OCI-LY7 (cell line): ENCODE results near the gene PPM1H. TPM values are rescaled to one million over a fixed set of nuclear protein-coding genes. Genes with fewer than 3 reads are reported as not detected.
A peak's percentile ranks its signal among the peaks of the same experiment; 100 is the strongest.

ENCODE experiments used
- BruUV-seq: library from RNA; stranded (reverse); fragments of 400-500 nt; replicated peaks from 2 replicates; lab custom pipeline; 2021; lab: Mats Ljungman, UMichigan
- CTCF ChIA-PET: fragments of 300-600 bp; sonication (Branson Sonifier 250); formaldehyde crosslinking; loops from one replicate; lab custom pipeline; 2022; ENCODE audit warnings: antibody characterized with exemption; ENCODE audit not compliant: unreplicated experiment; lab: Charles Lee
- POLR2A ChIA-PET: fragments of 300-600 bp; sonication (Branson Sonifier 250); formaldehyde crosslinking; loops from one replicate; lab custom pipeline; 2022; ENCODE audit warnings: antibody characterized with exemption; lab: Charles Lee
- DNase-seq: peaks from one replicate; pipeline ENCODE4 v3.0.0-alpha.2; 2015; ENCODE audit warnings: low spot score
- H2AFZ ChIP-seq: fragments of 200-600 bp; sonication (generic), shearing (Covaris generic); 2 replicates; pipeline ENCODE4 v1.6.1; 2014; ENCODE audit warnings: mild to moderate bottlenecking, antibody characterized with exemption, low read length, moderate library complexity
- H3K27ac ChIP-seq: fragments of 200-600 bp; sonication (generic); 2 replicates; pipeline ENCODE4 v1.5.1; 2014; ENCODE audit warnings: mixed run types, low read depth, mild to moderate bottlenecking, moderate library complexity, low read length, inconsistent platforms; ENCODE audit not compliant: poor library complexity, severe bottlenecking
- H3K36me3 ChIP-seq: fragments of 200-600 bp; sonication (generic); 2 replicates; pipeline ENCODE4 v1.6.1; 2014; ENCODE audit warnings: mild to moderate bottlenecking, antibody characterized with exemption, low read length, moderate library complexity, mixed read lengths; ENCODE audit not compliant: insufficient read depth
- H3K4me1 ChIP-seq: fragments of 200-600 bp; sonication (generic); 2 replicates; pipeline ENCODE4 v1.5.1; 2014; ENCODE audit warnings: mild to moderate bottlenecking, low read length; ENCODE audit not compliant: insufficient read depth, poor library complexity, severe bottlenecking
- H3K4me2 ChIP-seq: fragments of 200-600 bp; sonication (generic); 2 replicates; pipeline ENCODE4 v1.6.1; 2014; ENCODE audit warnings: mild to moderate bottlenecking, low read length
- H3K4me3 ChIP-seq: fragments of 200-600 bp; sonication (generic); 2 replicates; pipeline ENCODE4 v1.5.1; 2014; ENCODE audit warnings: mild to moderate bottlenecking, low read depth, low read length; ENCODE audit not compliant: poor library complexity, severe bottlenecking
- H3K79me2 ChIP-seq: fragments of 200-600 bp; sonication (generic); 2 replicates; pipeline ENCODE4 v1.6.1; 2016; ENCODE audit warnings: low read depth, mild to moderate bottlenecking, low read length, moderate library complexity, mixed read lengths; ENCODE audit not compliant: insufficient read depth
- H3K9me2 ChIP-seq: fragments of 200-600 bp; sonication (generic); 2 replicates; pipeline ENCODE4 v1.6.1; 2016; ENCODE audit warnings: mild to moderate bottlenecking, low read length, mixed read lengths; ENCODE audit not compliant: insufficient read depth
- H3K9me3 ChIP-seq: fragments of 200-600 bp; sonication (generic); 2 replicates; pipeline ENCODE4 v1.6.1; 2014; ENCODE audit warnings: mild to moderate bottlenecking, mixed run types, low read length, mixed read lengths
- H4K20me1 ChIP-seq: fragments of 200-600 bp; sonication (generic); 2 replicates; pipeline ENCODE4 v1.6.1; 2014; ENCODE audit warnings: mild to moderate bottlenecking, antibody characterized with exemption, low read length, moderate library complexity, mixed read lengths; ENCODE audit not compliant: insufficient read depth
- EZH2phosphoT487 ChIP-seq: fragments of 200-600 bp; sonication (generic); IDR thresholded peaks from 2 replicates; pipeline ENCODE4 v1.6.1; 2018; ENCODE audit warnings: low read depth, borderline replicate concordance, mild to moderate bottlenecking, mixed run types, antibody characterized with exemption, low read length, moderate library complexity, mixed read lengths
- intact Hi-C: fragments of 100-400 bp; cut with micrococcal nuclease; formaldehyde crosslinking; loops from one replicate; pipeline ENCODE4 v1.10.0; 2022; ENCODE audit not compliant: unreplicated experiment
- total RNA-seq, 2 experiments: library from RNA; depleted of rRNA in 1 of 2; stranded (reverse); fragments of >200 nt in 1 of 2; shearing (Covaris generic) in 1 of 2; gene quantifications; 2 replicates each; pipeline ENCODE4 v1.2.3, GENCODE V29; 2014 to 2022
- TF ChIP-seq, protein P1 (sequence below): fragments of 200-600 bp; sonication (generic); conservative IDR thresholded peaks from 2 replicates; pipeline ENCODE4 v1.5.1; 2014; ENCODE audit warnings: mild to moderate bottlenecking, antibody characterized with exemption, low read length, moderate library complexity, mixed read lengths

The PPM1H gene
- total RNA-seq, 2 experiments from 2014 or later: 2.0 to 3.4 TPM

DNA sequence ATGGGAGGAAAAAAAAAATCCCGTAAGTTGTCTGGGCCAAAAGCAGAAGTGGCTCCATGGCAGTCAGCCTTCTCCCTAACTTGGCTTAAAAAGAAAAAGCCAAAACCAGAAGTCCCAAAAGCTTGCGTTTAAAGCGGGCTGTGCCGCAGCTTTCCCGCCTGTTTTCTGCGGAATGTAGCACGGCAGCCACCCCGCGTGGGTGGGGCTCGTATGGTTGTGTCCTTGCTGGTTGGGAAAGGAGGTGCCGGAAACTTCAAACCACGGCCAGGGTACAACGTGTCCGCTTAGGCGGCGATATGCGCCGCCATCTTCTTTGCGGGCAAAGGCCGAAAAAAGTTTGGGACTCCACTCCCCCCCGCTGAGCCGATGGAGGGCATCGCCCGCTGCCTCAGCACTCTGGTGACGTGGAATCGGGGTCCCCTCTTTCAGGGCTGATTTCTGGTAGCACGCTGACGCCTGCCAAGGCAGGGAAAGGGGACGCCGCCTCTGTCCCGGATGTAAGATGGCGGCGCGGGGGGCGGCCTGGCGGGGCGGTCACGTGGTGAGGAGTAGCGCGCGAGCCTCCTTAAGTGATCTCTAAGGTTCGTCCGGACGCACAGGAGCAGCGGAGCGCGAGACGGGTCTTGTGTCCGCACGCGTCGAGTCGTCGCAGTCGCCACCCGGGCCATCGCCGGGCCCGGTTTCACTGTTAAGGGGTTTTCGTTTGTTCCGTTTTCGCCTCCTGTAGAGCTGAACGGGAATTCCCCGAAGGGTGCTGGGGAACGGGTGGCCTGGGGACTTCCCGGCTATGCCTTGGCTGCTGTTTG lies 332.5 kb downstream of the PPM1H start:
- Histone ChIP-seq H3K4me1 (peaks cover 31% of the 10 kb centered on the region), H3K79me2 (peaks cover 23% of the 10 kb centered on the region), H3K4me2 (peak overlapping the region; percentile 85), H3K27ac (peak overlapping the region; percentile 97), H3K9me3 (no peaks in the 10 kb centered on the region), H2AFZ (peak overlapping the region; percentile 88), H3K9me2 (no peaks in the 10 kb centered on the region), H3K4me3 (peak overlapping the region; percentile 88), H3K36me3 (peaks cover 10% of the 10 kb centered on the region), H4K20me1 (peaks cover 21% of the 10 kb centered on the region)
- peak; percentile 94 for DNase-seq
- no TSS peak for BruUV-seq
- intact Hi-C loops: loop anchor here (1.0 to 10.0 kb wide), 4 partner anchors 138 to 1075 kb away; partner anchors contain the start of genes MON2 and USP15
- no peak for TF ChIP-seq EZH2phosphoT487
- TF ChIP-seq, protein P1, sequence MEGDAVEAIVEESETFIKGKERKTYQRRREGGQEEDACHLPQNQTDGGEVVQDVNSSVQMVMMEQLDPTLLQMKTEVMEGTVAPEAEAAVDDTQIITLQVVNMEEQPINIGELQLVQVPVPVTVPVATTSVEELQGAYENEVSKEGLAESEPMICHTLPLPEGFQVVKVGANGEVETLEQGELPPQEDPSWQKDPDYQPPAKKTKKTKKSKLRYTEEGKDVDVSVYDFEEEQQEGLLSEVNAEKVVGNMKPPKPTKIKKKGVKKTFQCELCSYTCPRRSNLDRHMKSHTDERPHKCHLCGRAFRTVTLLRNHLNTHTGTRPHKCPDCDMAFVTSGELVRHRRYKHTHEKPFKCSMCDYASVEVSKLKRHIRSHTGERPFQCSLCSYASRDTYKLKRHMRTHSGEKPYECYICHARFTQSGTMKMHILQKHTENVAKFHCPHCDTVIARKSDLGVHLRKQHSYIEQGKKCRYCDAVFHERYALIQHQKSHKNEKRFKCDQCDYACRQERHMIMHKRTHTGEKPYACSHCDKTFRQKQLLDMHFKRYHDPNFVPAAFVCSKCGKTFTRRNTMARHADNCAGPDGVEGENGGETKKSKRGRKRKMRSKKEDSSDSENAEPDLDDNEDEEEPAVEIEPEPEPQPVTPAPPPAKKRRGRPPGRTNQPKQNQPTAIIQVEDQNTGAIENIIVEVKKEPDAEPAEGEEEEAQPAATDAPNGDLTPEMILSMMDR: no peak
- ChIA-PET POLR2A (interaction anchor here (0.6 to 3.3 kb wide), 10 partner anchors 9 to 335 kb away, joined by 3 to 22 read pairs (median 4); partner anchors contain the start of gene MON2), CTCF (no interaction called here)

DNA sequence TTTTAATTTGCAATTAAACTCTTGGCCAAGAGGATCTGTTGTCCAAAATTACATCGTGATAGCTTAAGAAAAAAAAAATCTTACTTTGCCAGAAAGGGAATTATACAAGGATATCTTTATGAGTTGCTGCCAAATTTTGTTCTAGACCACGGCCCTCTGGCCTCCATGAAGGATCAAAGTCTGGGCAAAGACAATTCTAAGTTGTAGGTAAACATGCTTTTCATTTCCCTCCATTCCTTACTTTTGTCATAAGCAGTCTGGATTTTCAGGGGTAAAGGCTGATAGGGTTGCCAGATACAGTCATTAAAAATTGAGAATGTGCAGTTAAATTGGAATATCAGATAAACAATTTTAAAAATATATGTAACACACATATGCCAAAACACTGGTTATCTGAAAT lies 333.2 kb downstream of the PPM1H start:
- peaks cover 21% of the 10 kb centered on the region for H4K20me1 ChIP-seq
- no peaks in the 10 kb centered on the region for H3K9me3 ChIP-seq
- peaks cover 10% of the 10 kb centered on the region for H3K36me3 ChIP-seq
- peaks cover 31% of the 10 kb centered on the region for H3K4me1 ChIP-seq
- BruUV-seq: no TSS peak
- POLR2A ChIA-PET: interaction anchor here (0.7 to 3.3 kb wide), 3 partner anchors 9 to 334 kb away, joined by 3 to 22 read pairs (median 3); no protein-coding TSS in a partner anchor
- peak overlapping the region; percentile 88; the same call in 1 of the 2 replicates for H2AFZ ChIP-seq
- intact Hi-C loops: loop anchor here (1.0 to 10.0 kb wide), 4 partner anchors 137 to 1074 kb away; partner anchors contain the start of genes MON2 and USP15
- H3K79me2 ChIP-seq: peaks cover 23% of the 10 kb centered on the region
- TF ChIP-seq, protein P1: no peak
- TF ChIP-seq EZH2phosphoT487: no peak
- H3K4me3 ChIP-seq: peak overlapping the region; percentile 88
- no peaks in the 10 kb centered on the region for H3K9me2 ChIP-seq
- CTCF ChIA-PET: no interaction called here
- peak; percentile 10 for DNase-seq
- peak overlapping the region; percentile 85 for H3K4me2 ChIP-seq
- peak overlapping the region; percentile 97 for H3K27ac ChIP-seq
